HG02973 (cell line): ENCODE data around the gene EPB42.
"Not testable (repeated sequence)": the region's sequence is repeated elsewhere in the genome, so short reads cannot be mapped to it uniquely, and the experiment has no call there.

Experiments
- ATAC-seq: cut with Tn5 transposase; IDR thresholded peaks from one replicate; pipeline ENCODE4 v1.9.1; 2021; ENCODE audit warnings: moderate library complexity; ENCODE audit not compliant: unreplicated experiment

Gene EPB42

DNA sequence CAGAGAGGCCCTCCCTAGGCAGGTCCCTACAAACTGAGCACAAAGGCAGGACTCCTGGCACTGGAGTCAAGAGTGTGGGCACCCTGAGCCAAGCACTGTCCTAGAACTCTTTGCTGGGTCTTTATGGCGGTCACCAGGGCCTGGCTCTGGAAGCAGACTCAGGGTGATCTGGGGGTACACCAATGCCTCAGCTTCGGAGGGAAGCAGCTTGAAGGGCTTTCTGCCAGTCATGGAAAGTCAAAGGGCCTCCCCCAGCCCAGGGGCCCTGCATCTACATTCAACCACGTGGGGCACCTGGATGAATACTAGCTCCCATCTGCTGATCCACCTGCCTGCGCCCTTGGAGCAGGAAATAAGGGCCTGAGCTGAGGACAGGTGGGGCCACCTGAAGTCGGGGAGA lies 7.4 kb downstream of the EPB42 start:
- ATAC-seq = no peak

DNA sequence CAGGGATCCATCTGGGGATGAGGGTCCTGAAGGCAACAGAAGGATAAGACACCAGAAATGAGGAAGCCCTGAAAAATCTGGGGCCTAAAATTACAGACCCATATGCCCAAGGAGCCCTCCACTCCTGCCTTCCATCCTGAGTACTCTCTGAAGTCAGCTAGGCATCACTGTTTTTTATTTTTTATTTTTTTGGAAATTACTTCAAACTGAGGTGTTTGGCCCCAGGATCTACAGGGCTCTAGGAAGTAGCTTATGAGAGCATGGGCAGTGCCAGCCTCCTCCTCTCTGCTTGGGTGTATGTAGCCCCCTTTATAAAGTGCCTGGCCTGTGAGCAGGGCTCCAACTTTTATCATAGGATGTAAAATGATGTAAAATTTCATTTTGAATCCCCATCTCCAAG lies 7.9 kb downstream of the EPB42 start:
- ATAC-seq = no peak

DNA sequence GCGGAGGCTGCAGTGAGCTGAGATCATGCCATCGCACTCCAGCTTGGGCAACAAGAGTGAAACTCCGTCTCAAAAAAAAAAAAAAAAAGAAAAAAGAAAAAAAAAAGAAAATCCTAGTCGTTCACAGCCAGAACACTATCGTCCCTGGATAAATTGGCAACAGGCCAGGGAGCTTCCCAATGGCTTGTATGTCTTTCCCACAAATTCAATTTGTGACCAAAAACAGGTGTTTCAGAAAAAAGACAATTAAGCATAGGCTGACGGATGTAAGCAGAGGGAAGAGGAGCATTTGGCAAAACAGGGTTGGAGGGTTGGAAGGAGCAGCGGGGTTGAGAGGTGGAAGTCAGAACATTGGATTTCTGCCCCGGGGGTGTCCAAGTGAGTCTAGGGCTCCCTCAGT lies 8.5 kb downstream of the EPB42 start:
- no peak for ATAC-seq

- no peak for ATAC-seq
Measured at GRCh38 chr15:43211224-43211735, 9.5 kb downstream of the EPB42 start.

GRCh38 chr15:43210807-43211206 lies 10.0 kb downstream of the EPB42 start:
- ATAC-seq = no peak

- ATAC-seq = no peak
Measured at GRCh38 chr15:43210172-43210745, 10.6 kb downstream of the EPB42 start.

- ATAC-seq = no peak
Measured at GRCh38 chr15:43209059-43209824, 11.6 kb downstream of the EPB42 start.

DNA sequence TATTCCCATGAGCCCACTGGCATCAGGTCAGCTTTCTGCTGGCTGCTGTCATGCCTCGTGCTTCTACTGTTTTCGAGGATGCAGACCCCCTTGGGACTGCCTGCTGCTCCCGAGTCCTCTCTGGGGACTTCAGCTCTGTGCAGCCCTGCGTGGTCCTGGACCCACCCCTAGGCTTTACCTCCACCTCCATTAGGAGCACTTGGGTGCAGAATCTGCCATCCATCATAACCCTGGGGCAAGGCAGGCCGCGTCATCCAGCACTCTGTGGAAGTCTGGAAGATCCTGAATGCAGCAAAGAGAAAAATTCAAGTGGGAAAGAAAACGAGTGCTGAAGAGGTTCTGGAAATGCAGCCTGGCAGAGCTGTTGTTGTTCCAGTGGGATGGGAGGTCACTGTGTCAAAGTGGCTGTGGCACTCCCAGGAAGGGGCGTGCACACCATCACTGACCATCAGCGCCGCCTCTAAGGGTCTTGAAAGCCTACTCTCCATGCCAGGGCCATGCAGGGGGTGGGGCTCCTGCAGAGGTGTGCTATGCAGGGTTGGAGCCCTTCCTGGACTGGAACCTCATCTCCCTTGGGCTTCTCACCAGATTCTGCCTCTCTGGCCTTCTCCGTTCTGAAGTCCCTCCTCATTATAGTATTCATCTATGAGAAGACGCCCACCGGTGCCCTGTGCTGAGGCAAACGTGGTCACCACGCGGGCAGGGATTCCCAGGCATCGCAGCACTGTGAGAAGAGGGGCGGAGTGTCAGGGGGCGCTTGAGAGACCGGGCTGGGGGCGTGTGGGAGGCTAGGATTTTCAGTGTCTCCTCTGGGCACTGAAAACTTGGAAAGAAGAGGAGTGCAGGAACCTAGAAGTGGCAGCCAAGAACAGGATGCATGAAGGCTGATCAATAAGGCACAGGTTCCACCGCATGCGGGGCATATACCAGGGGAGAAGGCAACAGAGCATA lies 12.5 kb downstream of the EPB42 start:
- no peak for ATAC-seq

GRCh38 chr15:43207024-43207423 lies 13.8 kb downstream of the EPB42 start:
- ATAC-seq = no peak

DNA sequence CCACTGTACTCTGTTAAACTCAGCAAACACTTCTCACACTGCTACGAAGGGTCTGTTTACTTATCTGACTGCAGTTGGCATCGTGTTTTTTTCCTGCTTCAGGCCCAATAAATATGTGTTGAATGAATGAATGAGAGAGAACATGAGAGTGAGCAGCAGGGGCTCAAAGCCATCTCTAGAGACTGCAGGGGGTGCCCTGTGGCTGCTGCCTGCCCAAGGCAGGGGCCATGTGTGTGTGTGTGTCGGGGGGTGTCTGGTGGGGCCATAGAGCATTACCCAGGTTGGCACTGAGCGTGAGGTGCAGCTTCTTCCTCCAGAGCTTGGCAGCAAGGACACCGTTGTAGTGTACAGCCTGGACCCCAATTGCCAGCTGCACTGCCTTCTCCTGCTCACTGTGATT lies 14.8 kb downstream of the EPB42 start:
- ATAC-seq = no peak

- no peak for ATAC-seq
Measured at GRCh38 chr15:43204016-43204901, 16.6 kb downstream of the EPB42 start.

- no peak for ATAC-seq
Measured at GRCh38 chr15:43199945-43200488, 20.8 kb downstream of the EPB42 start.

- ATAC-seq = no peak
Measured at GRCh38 chr15:43198992-43199391, 21.8 kb downstream of the EPB42 start.

GRCh38 chr15:43198556-43198955 lies 22.3 kb downstream of the EPB42 start:
- not testable (repeated sequence) for ATAC-seq

GRCh38 chr15:43197773-43198172 lies 23.0 kb downstream of the EPB42 start:
- ATAC-seq = not testable (repeated sequence)

GRCh38 chr15:43196760-43197548 lies 23.9 kb downstream of the EPB42 start:
- no peak for ATAC-seq

DNA sequence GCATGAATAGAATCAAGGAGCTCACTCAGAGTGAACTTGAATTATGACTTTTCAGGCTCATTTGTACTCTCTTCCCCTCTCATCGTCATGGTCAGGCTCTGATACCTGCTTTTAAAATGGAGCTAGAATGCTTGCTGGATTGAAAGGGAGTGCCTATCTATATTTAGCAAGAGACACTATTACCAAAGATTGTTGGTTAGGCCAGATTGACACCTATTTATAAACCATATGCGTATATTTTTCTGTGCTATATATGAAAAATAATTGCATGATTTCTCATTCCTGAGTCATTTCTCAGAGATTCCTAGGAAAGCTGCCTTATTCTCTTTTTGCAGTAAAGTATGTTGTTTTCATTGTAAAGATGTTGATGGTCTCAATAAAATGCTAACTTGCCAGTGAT lies 26.0 kb downstream of the EPB42 start:
- ATAC-seq = no peak

GRCh38 chr15:43193710-43194109 lies 27.1 kb downstream of the EPB42 start:
- ATAC-seq = no peak

DNA sequence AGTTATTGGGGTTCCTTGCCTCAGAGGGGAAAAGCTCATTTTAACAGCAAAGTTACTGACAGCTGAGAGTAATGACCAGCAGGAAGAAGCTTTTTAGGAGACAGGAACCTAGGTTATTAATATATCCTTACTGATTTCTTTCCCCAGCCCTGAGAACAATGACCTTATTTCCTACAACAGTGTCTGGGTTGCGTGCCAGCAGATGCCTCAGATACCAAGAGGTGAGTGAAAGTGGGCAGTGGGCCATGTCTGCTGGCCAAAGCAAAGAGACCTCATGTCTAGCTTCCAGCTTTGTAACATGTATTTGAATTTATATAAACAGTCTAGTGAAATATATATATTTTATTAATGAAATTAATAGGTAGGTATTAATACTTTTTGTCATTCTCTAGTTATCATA lies 30.6 kb downstream of the EPB42 start:
- ATAC-seq = no peak
